ENCODE results near the gene COLGALT1. TPM values are rescaled to one million over a fixed set of nuclear protein-coding genes. Genes with fewer than 3 reads are reported as not detected.
A peak's percentile ranks its signal among the peaks of the same experiment; 100 is the strongest.

Gene COLGALT1
- polyA plus RNA-seq, 3 donors = 66.8 to 176 (median 68.8) TPM

DNA sequence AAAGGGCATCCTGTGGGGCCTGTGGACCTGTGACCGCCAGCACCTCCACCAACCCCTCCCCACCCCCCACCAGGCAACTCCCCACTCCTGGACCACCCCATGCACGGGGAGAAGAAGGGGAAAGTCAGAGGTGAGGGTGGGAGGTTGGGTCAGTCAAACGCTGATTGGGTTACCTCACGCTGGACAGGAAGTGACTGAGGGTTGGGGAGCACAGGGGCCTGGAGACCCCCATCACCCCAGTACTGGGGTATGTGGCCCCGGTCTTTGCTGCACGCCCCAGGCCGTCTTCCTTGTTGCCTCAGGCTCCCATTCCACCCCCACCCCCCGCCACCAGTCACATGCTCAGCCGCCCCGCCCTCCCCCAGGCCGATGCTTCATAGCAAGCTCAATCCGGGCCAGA is 59.0 kb downstream of the COLGALT1 start:
- intact Hi-C loops (cut with micrococcal nuclease) = no loop called here
- H3K27me3 Mint-ChIP-seq (ENCODE audit: low read depth in 3 of 3) = peaks cover 14 to 36% (median 20%) of the 10 kb centered on the region in 3 donors

GRCh38 chr19:17615889-17616685 is 60.6 kb downstream of the COLGALT1 start:
- peak overlapping the region; percentile 86 for H2AFZ ChIP-seq (ENCODE audit: insufficient read depth, low read depth, low read length, poor library complexity, severe bottlenecking)
- H3K9me3 ChIP-seq (replicated peaks in 1 of 2; ENCODE audit: control insufficient read depth in 1 of 2, insufficient read depth in 1 of 2, low read length in 2 of 2) = no peaks in the 10 kb centered on the region
- H3K9ac ChIP-seq (ENCODE audit: insufficient read depth, low read length, poor library complexity, severe bottlenecking) = peak overlapping the region; percentile 49
- H3K79me2 ChIP-seq (ENCODE audit: insufficient read depth, low read length) = no peaks in the 10 kb centered on the region
- whole genome bisulfite sequencing (ENCODE audit: insufficient coverage) = 25% methylated on average over 22 of the region's 27 CpGs
- H3K27ac ChIP-seq (ENCODE audit: low read depth in 1 of 2, low read length in 2 of 2) = no peak overlapping the region
- no peaks in the 10 kb centered on the region for H4K20me1 ChIP-seq (ENCODE audit: insufficient read depth, low read length)
- Mint-ChIP-seq H3K27ac (peak overlapping the region in 1 of 7 donors; percentile 45), H3K4me3 (peak overlapping the region; percentile 73 to 86), H3K27me3 (ENCODE audit: low read depth in 3 of 3) (peaks cover 16 to 38% (median 26%) of the 10 kb centered on the region in 3 donors), H3K9me3 (peaks cover 0 to 10% (median 3%) of the 10 kb centered on the region in 7 donors), H3K4me1 (peaks cover 9% of the 10 kb centered on the region), H3K36me3 (no peaks in the 10 kb centered on the region)
- H3K27me3 ChIP-seq (ENCODE audit: control insufficient read depth in 2 of 2, insufficient read depth in 2 of 2, low read length in 2 of 2) = peaks cover 0 to 20% of the 10 kb centered on the region in 2 donors
- H3K4me1 ChIP-seq (ENCODE audit: control insufficient read depth in 1 of 2, insufficient read depth in 2 of 2, low read length in 2 of 2) = peaks cover 10 to 12% of the 10 kb centered on the region in 2 donors
- DNase-seq = no peak
- H3K36me3 ChIP-seq (replicated peaks in 1 of 2; ENCODE audit: control insufficient read depth in 1 of 2, insufficient read depth in 2 of 2, low read length in 2 of 2) = no peaks in the 10 kb centered on the region
- H3K4me3 ChIP-seq (replicated peaks in 1 of 3; ENCODE audit: low read depth in 2 of 3, low read length in 3 of 3) = peak overlapping the region; percentile 25 to 67 (median 29)
- TF ChIP-seq CTCF (IDR thresholded peaks at IDR 0.05) = no peak
- H3K4me2 ChIP-seq (replicated peaks; ENCODE audit: extremely low read depth, low read length, poor library complexity, severe bottlenecking) = peak overlapping the region; percentile 76
- intact Hi-C loops (cut with micrococcal nuclease) = no loop called here

More for the DNA sequence above, 59.0 kb downstream of the COLGALT1 start:
- Histone ChIP-seq H2AFZ (ENCODE audit: insufficient read depth, low read depth, low read length, poor library complexity, severe bottlenecking) (no peak overlapping the region), H3K4me1 (ENCODE audit: control insufficient read depth in 1 of 2, insufficient read depth in 2 of 2, low read length in 2 of 2) (peaks cover 10 to 12% of the 10 kb centered on the region in 2 donors), H3K9ac (ENCODE audit: insufficient read depth, low read length, poor library complexity, severe bottlenecking) (no peak overlapping the region), H3K9me3 (replicated peaks in 1 of 2; ENCODE audit: control insufficient read depth in 1 of 2, insufficient read depth in 1 of 2, low read length in 2 of 2) (peaks cover 0 to 3% of the 10 kb centered on the region in 2 donors), H3K79me2 (ENCODE audit: insufficient read depth, low read length) (no peaks in the 10 kb centered on the region), H3K4me3 (replicated peaks in 1 of 3; ENCODE audit: low read depth in 2 of 3, low read length in 3 of 3) (no peak overlapping the region), H3K4me2 (replicated peaks; ENCODE audit: extremely low read depth, low read length, poor library complexity, severe bottlenecking) (no peak overlapping the region), H3K27me3 (ENCODE audit: control insufficient read depth in 2 of 2, insufficient read depth in 2 of 2, low read length in 2 of 2) (peaks cover 0 to 20% of the 10 kb centered on the region in 2 donors), H3K27ac (ENCODE audit: low read depth in 1 of 2, low read length in 2 of 2) (no peak overlapping the region), H3K36me3 (replicated peaks in 1 of 2; ENCODE audit: control insufficient read depth in 1 of 2, insufficient read depth in 2 of 2, low read length in 2 of 2) (no peaks in the 10 kb centered on the region), H4K20me1 (ENCODE audit: insufficient read depth, low read length) (no peaks in the 10 kb centered on the region)
- H3K4me3 Mint-ChIP-seq = no peak overlapping the region
- TF ChIP-seq CTCF (IDR thresholded peaks at IDR 0.05) = no peak
- DNase-seq = no peak
- no peak overlapping the region for H3K27ac Mint-ChIP-seq
- peaks cover 0 to 10% (median 5%) of the 10 kb centered on the region in 7 donors for H3K9me3 Mint-ChIP-seq
- H3K36me3 Mint-ChIP-seq = no peaks in the 10 kb centered on the region
- peaks cover 9% of the 10 kb centered on the region for H3K4me1 Mint-ChIP-seq
- WGBS (ENCODE audit: insufficient coverage) = no CpG with 5 or more reads among the region's 12 CpGs

Measured in CD14-positive monocyte (primary cell).